ENCODE data around the gene XKRX. TPM values are rescaled to one million over a fixed set of nuclear protein-coding genes. Genes with fewer than 3 reads are reported as not detected.

The XKRX gene
- total RNA-seq (2021) (not detected in 2 replicates), Bru-seq, nascent RNA (percentile 9 among the genes with signal in this experiment), BruChase-seq, experiment 1, labeled RNA remaining after a 2-hour chase (percentile 19 among the genes with signal in this experiment), BruChase-seq, experiment 2, labeled RNA remaining after a 6-hour chase (percentile 15 among the genes with signal in this experiment)
- long read RNA-seq, result 0 reads

DNA sequence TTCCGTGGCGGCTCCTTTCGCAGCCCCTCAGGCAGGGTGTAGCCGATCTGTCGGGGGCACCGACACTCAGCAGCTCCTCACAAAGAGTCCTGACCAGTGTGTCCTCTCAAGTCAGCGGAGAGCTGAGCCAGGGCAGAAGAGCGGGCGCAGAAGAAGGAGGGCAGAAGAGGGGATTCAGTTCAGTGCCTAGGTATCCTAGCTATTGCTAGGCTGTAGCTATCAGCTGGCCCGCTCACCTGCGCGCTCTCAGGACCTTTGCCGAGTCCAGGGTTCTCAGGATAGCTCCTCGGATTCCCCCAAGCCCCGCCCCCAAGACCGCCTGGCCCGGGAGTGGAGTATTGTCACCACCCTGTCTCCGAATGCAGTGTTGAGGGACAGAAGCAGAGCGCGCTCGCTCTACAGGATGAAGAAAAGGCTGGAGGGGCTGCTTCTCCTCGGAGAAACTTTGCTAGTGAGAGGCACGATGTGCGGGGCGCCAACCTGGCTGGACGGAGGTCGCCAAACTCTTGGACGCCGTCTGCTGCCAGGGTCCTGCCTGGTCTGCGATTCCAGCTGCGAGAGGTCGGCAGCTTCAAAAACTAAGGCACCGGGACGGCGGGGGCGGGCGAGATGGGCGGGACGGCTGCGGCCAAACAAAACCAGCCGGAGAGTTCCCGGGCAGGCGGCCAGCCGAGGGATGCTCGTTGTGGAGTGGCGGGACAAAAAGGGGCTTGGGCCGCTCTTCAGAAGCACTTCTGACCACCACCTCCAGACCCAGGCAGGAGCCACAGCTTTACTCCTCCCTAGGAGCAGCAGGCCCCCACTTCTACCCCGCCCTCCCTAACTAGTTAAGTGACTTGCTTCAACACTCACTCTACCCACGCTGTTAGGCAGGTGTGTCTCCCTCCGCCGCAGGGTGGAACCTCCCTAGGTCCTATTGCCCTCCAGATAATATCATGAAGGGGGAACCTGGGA lies at the start of gene XKRX:
XKRX (minus strand) TSS at position 258 of the 954 bp plus-strand sequence. CDS start 613 bp downstream, outside the sequence.
- Histone ChIP-seq H3K27ac (ENCODE audit: low read depth, low read length, poor library complexity, severe bottlenecking) (no peak within 1 kb of the TSS), H3K36me3 (ENCODE audit: insufficient read depth, low read length, poor library complexity, severe bottlenecking) (no peaks in the 10 kb centered on the region), H3K27me3 (replicated peaks; ENCODE audit: insufficient read depth, low read depth, low read length, poor library complexity) (no peaks in the 10 kb centered on the region), H3K9me3 (ENCODE audit: low read depth, low read length, poor library complexity, severe bottlenecking) (no peaks in the 10 kb centered on the region), H3K4me1 (ENCODE audit: insufficient read depth, low read length, poor library complexity, severe bottlenecking) (no peaks in the 10 kb centered on the region), H3K4me3 (ENCODE audit: low read depth, low read length, poor library complexity, severe bottlenecking) (peak within 1 kb of the TSS; percentile 28)
- peak; percentile 17 for DNase-seq (ENCODE audit: low spot score)
- ChIA-PET POLR2A (ENCODE audit: low non-redundant PET) (no interaction called here), CTCF (no interaction called here)
- intact Hi-C loops (cut with micrococcal nuclease; ENCODE audit: unreplicated experiment), result no loop called here
- BruUV-seq (replicated peaks), result no TSS peak
- no peak for TF ChIP-seq EZH2 (IDR thresholded peaks at IDR 0.05; ENCODE audit: borderline replicate concordance, low read depth, low read length, poor library complexity, severe bottlenecking)
- TF ChIP-seq, protein P1, sequence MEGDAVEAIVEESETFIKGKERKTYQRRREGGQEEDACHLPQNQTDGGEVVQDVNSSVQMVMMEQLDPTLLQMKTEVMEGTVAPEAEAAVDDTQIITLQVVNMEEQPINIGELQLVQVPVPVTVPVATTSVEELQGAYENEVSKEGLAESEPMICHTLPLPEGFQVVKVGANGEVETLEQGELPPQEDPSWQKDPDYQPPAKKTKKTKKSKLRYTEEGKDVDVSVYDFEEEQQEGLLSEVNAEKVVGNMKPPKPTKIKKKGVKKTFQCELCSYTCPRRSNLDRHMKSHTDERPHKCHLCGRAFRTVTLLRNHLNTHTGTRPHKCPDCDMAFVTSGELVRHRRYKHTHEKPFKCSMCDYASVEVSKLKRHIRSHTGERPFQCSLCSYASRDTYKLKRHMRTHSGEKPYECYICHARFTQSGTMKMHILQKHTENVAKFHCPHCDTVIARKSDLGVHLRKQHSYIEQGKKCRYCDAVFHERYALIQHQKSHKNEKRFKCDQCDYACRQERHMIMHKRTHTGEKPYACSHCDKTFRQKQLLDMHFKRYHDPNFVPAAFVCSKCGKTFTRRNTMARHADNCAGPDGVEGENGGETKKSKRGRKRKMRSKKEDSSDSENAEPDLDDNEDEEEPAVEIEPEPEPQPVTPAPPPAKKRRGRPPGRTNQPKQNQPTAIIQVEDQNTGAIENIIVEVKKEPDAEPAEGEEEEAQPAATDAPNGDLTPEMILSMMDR (conservative IDR thresholded peaks at IDR 0.05; ENCODE audit: low read depth, low read length), result no peak

DNA sequence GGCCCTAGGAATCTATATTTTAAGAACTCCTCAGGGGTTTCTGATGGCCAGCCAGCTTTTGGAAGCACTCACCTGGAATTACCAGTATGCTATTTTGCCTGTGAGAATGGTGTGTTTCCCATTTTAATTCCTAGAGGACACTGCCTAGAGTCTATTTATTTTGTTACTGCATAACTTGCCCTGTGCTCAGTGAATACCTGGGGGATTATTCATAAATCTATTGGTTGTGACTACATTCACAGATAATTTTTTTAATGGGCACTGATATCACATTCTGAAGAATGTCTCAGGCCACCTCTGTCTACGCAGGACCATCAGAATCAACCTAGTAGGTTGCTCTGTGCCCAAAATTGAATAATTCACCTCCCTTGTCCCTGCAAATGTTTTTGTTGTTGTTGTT lies 47.5 kb upstream of the XKRX start:
- no peak for DNase-seq (ENCODE audit: low spot score)
- Histone ChIP-seq H3K27me3 (replicated peaks; ENCODE audit: insufficient read depth, low read depth, low read length, poor library complexity) (no peaks in the 10 kb centered on the region), H3K27ac (ENCODE audit: low read depth, low read length, poor library complexity, severe bottlenecking) (no peak overlapping the region), H3K4me3 (ENCODE audit: low read depth, low read length, poor library complexity, severe bottlenecking) (no peak overlapping the region), H3K9me3 (ENCODE audit: low read depth, low read length, poor library complexity, severe bottlenecking) (no peaks in the 10 kb centered on the region), H3K36me3 (ENCODE audit: insufficient read depth, low read length, poor library complexity, severe bottlenecking) (no peaks in the 10 kb centered on the region), H3K4me1 (ENCODE audit: insufficient read depth, low read length, poor library complexity, severe bottlenecking) (no peaks in the 10 kb centered on the region)
- POLR2A ChIA-PET (ENCODE audit: low non-redundant PET), result no interaction called here
- CTCF ChIA-PET, result no interaction called here
- TF ChIP-seq, protein P1 (conservative IDR thresholded peaks at IDR 0.05; ENCODE audit: low read depth, low read length), result no peak
- TF ChIP-seq EZH2 (IDR thresholded peaks at IDR 0.05; ENCODE audit: borderline replicate concordance, low read depth, low read length, poor library complexity, severe bottlenecking), result no peak
- intact Hi-C loops (cut with micrococcal nuclease; ENCODE audit: unreplicated experiment), result no loop called here
- BruUV-seq (replicated peaks), result no TSS peak

DNA sequence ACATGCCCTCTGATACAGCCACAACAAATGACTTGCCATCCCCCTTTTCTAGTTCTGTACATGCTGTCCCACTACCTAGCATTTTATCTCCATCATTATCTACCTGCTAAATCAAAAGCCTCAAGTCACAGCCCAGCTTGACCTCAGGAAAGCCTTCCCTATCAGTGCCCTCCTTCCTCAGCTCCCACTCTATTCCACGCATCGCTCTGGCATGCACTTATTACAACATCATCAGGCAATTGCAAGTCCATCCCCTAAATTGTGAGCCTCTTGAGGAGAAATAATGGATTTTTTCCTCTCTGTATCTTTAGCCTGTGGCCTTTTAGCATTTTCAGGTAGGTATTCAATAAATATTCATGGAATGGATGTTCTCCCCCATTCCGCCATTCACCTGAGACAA lies 46.5 kb upstream of the XKRX start:
- ChIA-PET POLR2A (ENCODE audit: low non-redundant PET) (no interaction called here), CTCF (no interaction called here)
- H3K4me1 ChIP-seq (ENCODE audit: insufficient read depth, low read length, poor library complexity, severe bottlenecking), result no peaks in the 10 kb centered on the region
- no peak for DNase-seq (ENCODE audit: low spot score)
- no peaks in the 10 kb centered on the region for H3K9me3 ChIP-seq (ENCODE audit: low read depth, low read length, poor library complexity, severe bottlenecking)
- H3K4me3 ChIP-seq (ENCODE audit: low read depth, low read length, poor library complexity, severe bottlenecking), result no peak overlapping the region
- TF ChIP-seq, protein P1 (conservative IDR thresholded peaks at IDR 0.05; ENCODE audit: low read depth, low read length), result no peak
- TF ChIP-seq EZH2 (IDR thresholded peaks at IDR 0.05; ENCODE audit: borderline replicate concordance, low read depth, low read length, poor library complexity, severe bottlenecking), result no peak
- H3K36me3 ChIP-seq (ENCODE audit: insufficient read depth, low read length, poor library complexity, severe bottlenecking), result no peaks in the 10 kb centered on the region
- BruUV-seq (replicated peaks), result no TSS peak
- intact Hi-C loops (cut with micrococcal nuclease; ENCODE audit: unreplicated experiment), result no loop called here
- no peak overlapping the region for H3K27ac ChIP-seq (ENCODE audit: low read depth, low read length, poor library complexity, severe bottlenecking)
- H3K27me3 ChIP-seq (replicated peaks; ENCODE audit: insufficient read depth, low read depth, low read length, poor library complexity), result no peaks in the 10 kb centered on the region
